Neural cell (in vitro differentiated cells): ENCODE data around the gene TSSK3. TPM values are rescaled to one million over a fixed set of nuclear protein-coding genes. Genes with fewer than 3 reads are reported as not detected.

Experiments
- H2AFZ ChIP-seq: fragments of 200-600, 300-800 bp; sonication (generic), shearing (Covaris generic); 2 replicates; pipeline ENCODE4 v1.6.0; 2014; ENCODE audit warnings: low read depth, mild to moderate bottlenecking, antibody characterized with exemption, low read length, moderate library complexity
- H3F3A ChIP-seq: fragments of 200-600 bp; shearing (Covaris generic); 2 replicates; pipeline ENCODE4 v1.6.1; 2016; ENCODE audit warnings: mild to moderate bottlenecking, moderate library complexity, mixed read lengths, antibody characterized with exemption, low read length; ENCODE audit not compliant: insufficient read depth, poor library complexity, severe bottlenecking
- H3K27ac ChIP-seq: fragments of 200-600, 300-800 bp; sonication (generic), shearing (Covaris generic); 2 replicates; pipeline ENCODE4 v1.5.1; 2014; ENCODE audit warnings: mild to moderate bottlenecking, low read length, moderate library complexity
- H3K27me3 ChIP-seq: fragments of 300-800, 200-600 bp; sonication (generic), shearing (Covaris generic); 2 replicates; pipeline ENCODE4 v1.6.0; 2014; ENCODE audit warnings: mild to moderate bottlenecking, low read depth, low read length, moderate library complexity; ENCODE audit not compliant: insufficient read depth
- H3K36me3 ChIP-seq: fragments of 300-800, 200-600 bp; sonication (generic), shearing (Covaris generic); 2 replicates; pipeline ENCODE4 v1.5.1; 2014; ENCODE audit warnings: mild to moderate bottlenecking, antibody characterized with exemption, low read length, moderate library complexity; ENCODE audit not compliant: insufficient read depth
- H3K4me2 ChIP-seq: fragments of 300-800, 200-600 bp; sonication (generic), shearing (Covaris generic); 2 replicates; pipeline ENCODE4 v1.6.0; 2014; ENCODE audit warnings: mild to moderate bottlenecking, low read length
- H3K4me3 ChIP-seq: fragments of 300-800, 200-600 bp; sonication (generic), shearing (Covaris generic); 2 replicates; pipeline ENCODE4 v1.5.1; 2014; ENCODE audit warnings: mild to moderate bottlenecking, low read length, moderate library complexity
- H3K79me2 ChIP-seq: fragments of 200-600 bp; shearing (Covaris generic); replicated peaks from 2 replicates; pipeline ENCODE4 v1.6.0; 2014; ENCODE audit warnings: mild to moderate bottlenecking, low read length, moderate library complexity; ENCODE audit not compliant: insufficient read depth
- H3K9ac ChIP-seq: fragments of 300-800, 200-600 bp; sonication (generic), shearing (Covaris generic); 2 replicates; pipeline ENCODE4 v1.6.1; 2016; ENCODE audit warnings: mild to moderate bottlenecking, low read length, mixed read lengths
- H3K9me2 ChIP-seq: fragments of 200-600 bp; shearing (Covaris generic); 2 replicates; pipeline ENCODE4 v1.6.1; 2016; ENCODE audit warnings: mild to moderate bottlenecking, low read length, mixed read lengths; ENCODE audit not compliant: insufficient read depth
- H3K9me3 ChIP-seq: fragments of 200-600, 300-800 bp; sonication (generic), shearing (Covaris generic); 2 replicates; pipeline ENCODE4 v1.6.1; 2016; ENCODE audit warnings: mild to moderate bottlenecking, mixed run types, low read length, moderate library complexity, mixed read lengths
- H4K20me1 ChIP-seq: fragments of 200-600 bp; shearing (Covaris generic); 2 replicates; pipeline ENCODE4 v1.6.1; 2016; ENCODE audit warnings: mild to moderate bottlenecking, mixed run types; ENCODE audit not compliant: insufficient read depth
- EP300 ChIP-seq: fragments of 450-650 bp; conservative IDR thresholded peaks from 2 replicates; pipeline ENCODE4 v1.6.1; 2014; ENCODE audit warnings: antibody characterized with exemption, mild to moderate bottlenecking, moderate library complexity; ENCODE audit not compliant: poor library complexity, severe bottlenecking
- EZH2 ChIP-seq: fragments of 200-600, 300-800 bp; shearing (Covaris generic), sonication (generic); IDR thresholded peaks from 2 replicates; pipeline ENCODE4 v1.6.1; 2014; ENCODE audit warnings: antibody characterized with exemption, low read length, borderline replicate concordance, mild to moderate bottlenecking; ENCODE audit not compliant: insufficient read depth, poor library complexity, severe bottlenecking
- MXI1 ChIP-seq: fragments of 450-650 bp; conservative IDR thresholded peaks from 2 replicates; pipeline ENCODE4 v1.6.1; 2014; ENCODE audit warnings: antibody characterized with exemption, mild to moderate bottlenecking; ENCODE audit not compliant: poor library complexity, severe bottlenecking
- POLR2AphosphoS5 ChIP-seq: IDR thresholded peaks from 2 replicates; pipeline ENCODE4 v1.6.1; 2012
- RAD21 ChIP-seq: fragments of 450-650 bp; conservative IDR thresholded peaks from 2 replicates; pipeline ENCODE4 v1.6.1; 2014; ENCODE audit warnings: antibody characterized with exemption, mild to moderate bottlenecking, moderate library complexity
- SMC3 ChIP-seq: fragments of 450-650 bp; conservative IDR thresholded peaks from 2 replicates; pipeline ENCODE4 v1.6.1; 2014; ENCODE audit warnings: antibody characterized with exemption, mild to moderate bottlenecking, moderate library complexity; ENCODE audit not compliant: poor library complexity
- TAF1 ChIP-seq: IDR thresholded peaks from 2 replicates; pipeline ENCODE4 v1.6.1; 2012; ENCODE audit warnings: low read depth
- polyA plus RNA-seq: library from polyadenylated mRNA; depleted of rRNA; stranded (reverse); fragments of >200 nt; gene quantifications from 2 replicates; pipeline ENCODE4 v1.2.3, GENCODE V29; 2014
- TF ChIP-seq, protein P1 (sequence below): IDR thresholded peaks from 2 replicates; pipeline ENCODE4 v1.6.1; 2012; ENCODE audit warnings: borderline replicate concordance
- TF ChIP-seq, protein P2 (sequence below): fragments of 450-650 bp; IDR thresholded peaks from 2 replicates; pipeline ENCODE4 v1.5.1; 2014; ENCODE audit warnings: antibody characterized with exemption, mild to moderate bottlenecking, moderate library complexity; ENCODE audit not compliant: poor library complexity, severe bottlenecking

TSSK3 gene
- polyA plus RNA-seq, 1 donor from 2014 or later = not detected

GRCh38 chr1:32413507-32414185 lies 51.3 kb downstream of the TSSK3 start:
- no peaks in the 10 kb centered on the region for H3K9me2 ChIP-seq
- H3K4me3 ChIP-seq = no peak overlapping the region
- H3K79me2 ChIP-seq = no peaks in the 10 kb centered on the region

More at GRCh38 chr1:32413507-32414185, 51.3 kb downstream of the TSSK3 start:
- Histone ChIP-seq H3K27ac (no peak overlapping the region), H3K36me3 (no peaks in the 10 kb centered on the region), H3K9ac (no peak overlapping the region), H4K20me1 (no peaks in the 10 kb centered on the region), H3K27me3 (no peaks in the 10 kb centered on the region), H2AFZ (no peak overlapping the region), H3K4me2 (no peak overlapping the region), H3K9me3 (peaks cover 11% of the 10 kb centered on the region), H3F3A (no peaks in the 10 kb centered on the region)
- TF ChIP-seq SMC3 (no peak), RAD21 (no peak), EP300 (no peak), TAF1 (no peak), MXI1 (no peak), EZH2 (no peak), POLR2AphosphoS5 (no peak)
- TF ChIP-seq, protein P1, sequence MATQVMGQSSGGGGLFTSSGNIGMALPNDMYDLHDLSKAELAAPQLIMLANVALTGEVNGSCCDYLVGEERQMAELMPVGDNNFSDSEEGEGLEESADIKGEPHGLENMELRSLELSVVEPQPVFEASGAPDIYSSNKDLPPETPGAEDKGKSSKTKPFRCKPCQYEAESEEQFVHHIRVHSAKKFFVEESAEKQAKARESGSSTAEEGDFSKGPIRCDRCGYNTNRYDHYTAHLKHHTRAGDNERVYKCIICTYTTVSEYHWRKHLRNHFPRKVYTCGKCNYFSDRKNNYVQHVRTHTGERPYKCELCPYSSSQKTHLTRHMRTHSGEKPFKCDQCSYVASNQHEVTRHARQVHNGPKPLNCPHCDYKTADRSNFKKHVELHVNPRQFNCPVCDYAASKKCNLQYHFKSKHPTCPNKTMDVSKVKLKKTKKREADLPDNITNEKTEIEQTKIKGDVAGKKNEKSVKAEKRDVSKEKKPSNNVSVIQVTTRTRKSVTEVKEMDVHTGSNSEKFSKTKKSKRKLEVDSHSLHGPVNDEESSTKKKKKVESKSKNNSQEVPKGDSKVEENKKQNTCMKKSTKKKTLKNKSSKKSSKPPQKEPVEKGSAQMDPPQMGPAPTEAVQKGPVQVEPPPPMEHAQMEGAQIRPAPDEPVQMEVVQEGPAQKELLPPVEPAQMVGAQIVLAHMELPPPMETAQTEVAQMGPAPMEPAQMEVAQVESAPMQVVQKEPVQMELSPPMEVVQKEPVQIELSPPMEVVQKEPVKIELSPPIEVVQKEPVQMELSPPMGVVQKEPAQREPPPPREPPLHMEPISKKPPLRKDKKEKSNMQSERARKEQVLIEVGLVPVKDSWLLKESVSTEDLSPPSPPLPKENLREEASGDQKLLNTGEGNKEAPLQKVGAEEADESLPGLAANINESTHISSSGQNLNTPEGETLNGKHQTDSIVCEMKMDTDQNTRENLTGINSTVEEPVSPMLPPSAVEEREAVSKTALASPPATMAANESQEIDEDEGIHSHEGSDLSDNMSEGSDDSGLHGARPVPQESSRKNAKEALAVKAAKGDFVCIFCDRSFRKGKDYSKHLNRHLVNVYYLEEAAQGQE = no peak
- TF ChIP-seq, protein P2, sequence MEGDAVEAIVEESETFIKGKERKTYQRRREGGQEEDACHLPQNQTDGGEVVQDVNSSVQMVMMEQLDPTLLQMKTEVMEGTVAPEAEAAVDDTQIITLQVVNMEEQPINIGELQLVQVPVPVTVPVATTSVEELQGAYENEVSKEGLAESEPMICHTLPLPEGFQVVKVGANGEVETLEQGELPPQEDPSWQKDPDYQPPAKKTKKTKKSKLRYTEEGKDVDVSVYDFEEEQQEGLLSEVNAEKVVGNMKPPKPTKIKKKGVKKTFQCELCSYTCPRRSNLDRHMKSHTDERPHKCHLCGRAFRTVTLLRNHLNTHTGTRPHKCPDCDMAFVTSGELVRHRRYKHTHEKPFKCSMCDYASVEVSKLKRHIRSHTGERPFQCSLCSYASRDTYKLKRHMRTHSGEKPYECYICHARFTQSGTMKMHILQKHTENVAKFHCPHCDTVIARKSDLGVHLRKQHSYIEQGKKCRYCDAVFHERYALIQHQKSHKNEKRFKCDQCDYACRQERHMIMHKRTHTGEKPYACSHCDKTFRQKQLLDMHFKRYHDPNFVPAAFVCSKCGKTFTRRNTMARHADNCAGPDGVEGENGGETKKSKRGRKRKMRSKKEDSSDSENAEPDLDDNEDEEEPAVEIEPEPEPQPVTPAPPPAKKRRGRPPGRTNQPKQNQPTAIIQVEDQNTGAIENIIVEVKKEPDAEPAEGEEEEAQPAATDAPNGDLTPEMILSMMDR = no peak

Other genes starting within 250 kb of the TSSK3 start
- 34.5 and 39.0 TPM in 2 replicates for gene TXLNA, start 182.9 kb upstream of the TSSK3 start, polyA plus RNA-seq
- 176 and 186 TPM in 2 replicates for gene CCDC28B, start 161.9 kb upstream of the TSSK3 start, polyA plus RNA-seq
- gene IQCC, start 156.9 kb upstream of the TSSK3 start, polyA plus RNA-seq = 5.6 and 7.5 TPM in 2 replicates
- gene DCDC2B, start 153.4 kb upstream of the TSSK3 start, polyA plus RNA-seq = not detected in 2 replicates
- gene TMEM234, start 140.2 kb upstream of the TSSK3 start, polyA plus RNA-seq = 24.4 and 30.2 TPM in 2 replicates
- gene EIF3I, start 140.1 kb upstream of the TSSK3 start, polyA plus RNA-seq = 158 and 174 TPM in 2 replicates
- not detected in 2 replicates for gene FAM167B, start 115.3 kb upstream of the TSSK3 start, polyA plus RNA-seq
- not detected in 2 replicates for gene LCK, start 111.3 kb upstream of the TSSK3 start, polyA plus RNA-seq
- 60.8 and 68.6 TPM in 2 replicates for gene HDAC1, start 70.5 kb upstream of the TSSK3 start, polyA plus RNA-seq
- 694 and 739 TPM in 2 replicates for gene MARCKSL1, start 26.3 kb upstream of the TSSK3 start, polyA plus RNA-seq
- gene FAM229A, start 54 bp upstream of the TSSK3 start, polyA plus RNA-seq = 6.1 and 11.7 TPM in 2 replicates
- 158 and 189 TPM in 2 replicates for gene BSDC1, start 31.9 kb downstream of the TSSK3 start, polyA plus RNA-seq
- 4.4 and 5.0 TPM in 2 replicates for gene ZBTB8B, start 102.5 kb downstream of the TSSK3 start, polyA plus RNA-seq
- gene ZBTB8A, start 176.9 kb downstream of the TSSK3 start, polyA plus RNA-seq = 6.9 and 10.1 TPM in 2 replicates